ENCODE data around the gene TMBIM1. TPM values are rescaled to one million over a fixed set of nuclear protein-coding genes. Genes with fewer than 3 reads are reported as not detected.

TMBIM1 gene
- total and polyA plus RNA-seq, 4 donors, result 92.1 to 258 (median 147) TPM

- H3K9me3 ChIP-seq (ENCODE audit: control insufficient read depth in 4 of 4, insufficient read depth in 3 of 4, low read length in 3 of 4), result no peaks in the 10 kb centered on the region
- TF ChIP-seq, protein P1, sequence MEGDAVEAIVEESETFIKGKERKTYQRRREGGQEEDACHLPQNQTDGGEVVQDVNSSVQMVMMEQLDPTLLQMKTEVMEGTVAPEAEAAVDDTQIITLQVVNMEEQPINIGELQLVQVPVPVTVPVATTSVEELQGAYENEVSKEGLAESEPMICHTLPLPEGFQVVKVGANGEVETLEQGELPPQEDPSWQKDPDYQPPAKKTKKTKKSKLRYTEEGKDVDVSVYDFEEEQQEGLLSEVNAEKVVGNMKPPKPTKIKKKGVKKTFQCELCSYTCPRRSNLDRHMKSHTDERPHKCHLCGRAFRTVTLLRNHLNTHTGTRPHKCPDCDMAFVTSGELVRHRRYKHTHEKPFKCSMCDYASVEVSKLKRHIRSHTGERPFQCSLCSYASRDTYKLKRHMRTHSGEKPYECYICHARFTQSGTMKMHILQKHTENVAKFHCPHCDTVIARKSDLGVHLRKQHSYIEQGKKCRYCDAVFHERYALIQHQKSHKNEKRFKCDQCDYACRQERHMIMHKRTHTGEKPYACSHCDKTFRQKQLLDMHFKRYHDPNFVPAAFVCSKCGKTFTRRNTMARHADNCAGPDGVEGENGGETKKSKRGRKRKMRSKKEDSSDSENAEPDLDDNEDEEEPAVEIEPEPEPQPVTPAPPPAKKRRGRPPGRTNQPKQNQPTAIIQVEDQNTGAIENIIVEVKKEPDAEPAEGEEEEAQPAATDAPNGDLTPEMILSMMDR (IDR thresholded peaks at IDR 0.05; ENCODE audit: control extremely low read depth, extremely low read depth), result no peak
- H3K36me3 ChIP-seq (ENCODE audit: control insufficient read depth in 4 of 4, insufficient read depth in 4 of 4, low read length in 4 of 4), result no peaks in the 10 kb centered on the region
- peaks cover 0 to 23% (median 6%) of the 10 kb centered on the region in 5 donors for H3K4me1 ChIP-seq (ENCODE audit: control insufficient read depth in 5 of 5, insufficient read depth in 5 of 5, low read length in 5 of 5)
- WGBS, 2 donors, result 98% methylated on average over 3 of the region's 3 CpGs
- H3K27ac ChIP-seq (ENCODE audit: low read depth in 1 of 2, low read length in 1 of 2), result no peak overlapping the region
- DNase-seq (no peak), ATAC-seq (ENCODE audit: insufficient read depth, low FRiP score) (no peak)
- H3K9ac ChIP-seq (ENCODE audit: insufficient read depth in 1 of 2, low read length in 2 of 2), result no peak overlapping the region
- H3K27me3 ChIP-seq (ENCODE audit: control insufficient read depth in 3 of 3, insufficient read depth in 3 of 3, low read length in 2 of 3), result no peaks in the 10 kb centered on the region
- no peak overlapping the region for H3K4me3 ChIP-seq
These were observed 42.2 kb upstream of the TMBIM1 start for GRCh38 chr2:218334531-218334930.

DNA sequence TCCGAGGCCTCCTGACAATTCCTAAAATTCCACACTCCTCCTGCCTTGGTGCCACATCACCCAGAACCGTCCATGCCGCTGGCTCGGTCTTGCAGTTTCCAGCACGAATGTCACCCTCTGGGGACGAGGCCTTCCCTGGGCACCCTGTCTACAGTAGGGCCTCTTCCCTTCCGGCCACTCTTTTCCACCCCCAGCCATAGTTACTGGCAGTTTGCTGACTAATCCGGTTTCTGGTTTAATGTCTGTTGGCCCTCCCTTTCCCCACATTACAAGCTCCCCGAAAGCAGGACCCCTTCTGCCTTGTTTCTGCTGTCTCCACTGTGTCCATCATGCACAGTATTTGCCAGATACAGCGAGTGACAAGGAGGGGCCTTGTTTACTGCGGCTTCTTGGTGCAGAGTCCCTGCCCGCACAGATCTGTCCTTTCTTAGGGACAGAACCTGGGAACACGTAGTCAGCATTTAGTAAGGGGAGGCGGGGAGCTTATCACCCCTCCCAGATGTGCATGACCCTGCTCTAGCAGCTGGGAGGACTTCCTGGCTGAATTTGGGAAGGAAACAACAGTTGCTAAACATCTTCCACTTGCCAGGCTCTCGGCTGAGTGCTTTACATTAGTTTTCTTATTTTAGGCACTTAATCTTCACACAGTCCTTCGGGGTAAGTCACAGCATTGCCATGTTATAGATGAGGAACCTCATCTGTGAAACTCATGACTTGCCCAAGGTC lies 40.8 kb upstream of the TMBIM1 start:
- peak; percentile 61 to 81 (median 70) for DNase-seq
- peak overlapping the region in 1 of 2 donors; percentile 81 for H3K27ac ChIP-seq (ENCODE audit: low read depth in 1 of 2, low read length in 1 of 2)

GRCh38 chr2:218332288-218332687 lies 40.0 kb upstream of the TMBIM1 start:
- H3K27me3 ChIP-seq (ENCODE audit: control insufficient read depth in 3 of 3, insufficient read depth in 3 of 3, low read length in 2 of 3), result no peaks in the 10 kb centered on the region
- H3K9me3 ChIP-seq (ENCODE audit: control insufficient read depth in 4 of 4, insufficient read depth in 3 of 4, low read length in 3 of 4), result no peaks in the 10 kb centered on the region
- WGBS, 2 donors, result 44 to 91% methylated on average over 1 of the region's 1 CpG
- H3K9ac ChIP-seq (ENCODE audit: insufficient read depth in 1 of 2, low read length in 2 of 2), result no peak overlapping the region
- peak overlapping the region in 1 of 2 donors; percentile 81 for H3K27ac ChIP-seq (ENCODE audit: low read depth in 1 of 2, low read length in 1 of 2)
- no peaks in the 10 kb centered on the region for H3K36me3 ChIP-seq (ENCODE audit: control insufficient read depth in 4 of 4, insufficient read depth in 4 of 4, low read length in 4 of 4)
- no peak overlapping the region for H3K4me3 ChIP-seq
- TF ChIP-seq, protein P1 (IDR thresholded peaks at IDR 0.05; ENCODE audit: control extremely low read depth, extremely low read depth), result no peak
- peaks cover 0 to 36% (median 14%) of the 10 kb centered on the region in 5 donors for H3K4me1 ChIP-seq (ENCODE audit: control insufficient read depth in 5 of 5, insufficient read depth in 5 of 5, low read length in 5 of 5)
- ATAC-seq (ENCODE audit: insufficient read depth, low FRiP score), result no peak
- DNase-seq, result no peak

More for the DNA sequence above, 40.8 kb upstream of the TMBIM1 start:
- H3K4me3 ChIP-seq, result no peak overlapping the region
- no peaks in the 10 kb centered on the region for H3K36me3 ChIP-seq (ENCODE audit: control insufficient read depth in 4 of 4, insufficient read depth in 4 of 4, low read length in 4 of 4)
- ATAC-seq (ENCODE audit: insufficient read depth, low FRiP score), result no peak
- peaks cover 0 to 28% (median 8%) of the 10 kb centered on the region in 5 donors for H3K4me1 ChIP-seq (ENCODE audit: control insufficient read depth in 5 of 5, insufficient read depth in 5 of 5, low read length in 5 of 5)
- peak overlapping the region in 1 of 2 donors; percentile 40 for H3K9ac ChIP-seq (ENCODE audit: insufficient read depth in 1 of 2, low read length in 2 of 2)
- WGBS, 2 donors, result 25 to 51% methylated on average over 16 of the region's 16 CpGs
- no peaks in the 10 kb centered on the region for H3K27me3 ChIP-seq (ENCODE audit: control insufficient read depth in 3 of 3, insufficient read depth in 3 of 3, low read length in 2 of 3)
- TF ChIP-seq, protein P1 (IDR thresholded peaks at IDR 0.05; ENCODE audit: control extremely low read depth, extremely low read depth), result no peak
- no peaks in the 10 kb centered on the region for H3K9me3 ChIP-seq (ENCODE audit: control insufficient read depth in 4 of 4, insufficient read depth in 3 of 4, low read length in 3 of 4)
